CD1c-positive myeloid dendritic cell (primary cell): ENCODE data around the gene TRABD.
"Not testable (repeated sequence)": the region's sequence is repeated elsewhere in the genome, so short reads cannot be mapped to it uniquely, and the experiment has no call there.

ENCODE experiments used
- DNase-seq: peaks from one replicate; pipeline ENCODE4 v3.0.0-alpha.2; 2016; ENCODE audit errors: extremely low spot score

Gene TRABD

GRCh38 chr22:50185375-50186087, at the start of gene TRABD:
TSS of gene TRABD (plus strand) at chr22:50185913. CDS start at chr22:50193061, 7,148 bp downstream.
- DNase-seq, result peak; percentile 94

GRCh38 chr22:50136581-50137015, 49.1 kb upstream of the TRABD start:
- no peak for DNase-seq

GRCh38 chr22:50137277-50137676, 48.4 kb upstream of the TRABD start:
- DNase-seq, result not testable (repeated sequence)

DNA sequence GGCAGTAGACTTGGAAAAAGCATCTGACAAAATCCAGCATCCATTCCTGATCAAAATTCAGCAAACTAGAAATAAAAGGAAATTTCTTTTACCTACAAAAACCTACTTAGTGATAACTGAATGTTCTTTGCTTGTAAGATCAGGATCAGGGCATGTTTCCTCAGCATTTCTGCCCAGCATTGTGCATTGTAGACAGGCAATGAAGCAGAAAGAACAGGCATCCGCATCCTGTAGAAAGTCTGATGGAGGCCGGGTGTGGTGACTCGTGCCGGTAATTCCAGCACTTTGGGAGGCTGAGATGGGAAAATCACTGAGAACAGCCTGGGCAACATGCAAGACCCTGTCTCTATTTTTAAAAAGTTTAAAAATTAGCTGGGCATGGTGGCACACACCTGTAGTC, 47.7 kb upstream of the TRABD start:
- no peak for DNase-seq

GRCh38 chr22:50138988-50139387, 46.7 kb upstream of the TRABD start:
- DNase-seq, result no peak

DNA sequence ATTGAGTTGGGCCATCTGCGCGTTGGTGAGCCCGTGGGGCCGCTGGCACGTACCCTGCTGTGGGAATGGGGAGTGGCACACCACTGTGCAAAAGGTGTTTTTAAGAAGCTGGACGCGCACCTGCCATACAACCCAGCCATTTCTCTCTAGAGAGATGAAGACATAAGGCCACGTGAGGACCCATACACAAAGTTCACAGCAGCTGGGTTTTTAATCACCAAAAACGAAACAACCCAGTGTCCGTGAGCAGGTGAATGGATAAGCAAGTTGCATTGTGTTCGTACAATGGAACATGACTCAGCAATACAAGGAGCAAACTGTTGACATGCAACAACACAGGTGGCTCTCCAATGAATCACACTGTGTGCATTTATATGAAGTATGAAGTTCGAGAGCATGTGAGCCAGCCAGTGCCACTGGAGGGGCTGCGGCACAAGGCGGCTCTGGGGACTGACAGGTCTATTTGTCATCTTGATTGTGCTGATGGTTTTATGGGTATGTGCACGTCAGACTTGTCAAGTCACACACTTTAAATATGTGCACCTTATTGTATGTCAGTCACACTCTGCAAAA, 45.8 kb upstream of the TRABD start:
- DNase-seq, result no peak

DNA sequence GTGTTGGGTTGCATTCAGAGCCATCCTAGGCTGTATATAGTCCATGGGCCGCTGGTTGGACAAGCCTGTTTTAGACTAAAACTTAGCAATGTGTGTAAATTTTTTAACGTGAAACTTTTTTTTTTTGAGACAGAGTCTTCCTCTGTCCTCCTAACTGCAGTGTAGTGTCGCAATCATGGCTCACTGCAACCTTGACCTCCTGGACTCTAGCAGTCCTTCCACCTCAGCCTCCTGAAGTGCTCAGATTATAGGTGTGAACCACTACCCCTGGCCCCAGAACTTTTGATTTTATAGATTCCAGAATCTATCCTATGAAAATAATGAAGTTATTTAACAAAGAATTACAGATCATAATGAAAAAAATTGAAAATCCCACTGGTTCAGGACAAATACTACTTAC, 45.1 kb upstream of the TRABD start:
- no peak for DNase-seq

DNA sequence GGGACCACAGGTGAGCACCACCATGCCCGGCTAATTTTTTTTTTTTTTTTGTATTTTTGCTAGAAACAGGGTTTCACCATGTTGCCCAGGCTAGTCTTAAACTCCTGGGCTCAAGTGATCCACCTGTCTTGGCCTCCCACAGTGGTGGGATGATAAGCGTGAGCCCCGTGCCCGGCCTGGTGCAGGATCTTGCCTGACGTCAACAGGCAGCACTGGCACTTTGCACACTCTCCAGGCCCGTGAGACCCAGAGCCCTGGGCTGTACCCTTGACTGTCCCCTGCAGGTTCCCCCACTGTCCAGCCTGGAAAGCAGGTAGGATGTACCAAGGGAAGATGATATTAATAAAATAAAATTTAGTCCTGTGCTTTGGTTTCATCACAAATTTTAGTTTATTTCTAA, 44.3 kb upstream of the TRABD start:
- DNase-seq, result no peak

- DNase-seq, result no peak
Measured at GRCh38 chr22:50141891-50142363, 43.8 kb upstream of the TRABD start.

GRCh38 chr22:50143096-50143495, 42.6 kb upstream of the TRABD start:
- no peak for DNase-seq

GRCh38 chr22:50144005-50144614, 41.6 kb upstream of the TRABD start:
- no peak for DNase-seq

GRCh38 chr22:50145721-50146438, 39.8 kb upstream of the TRABD start:
- no peak for DNase-seq

DNA sequence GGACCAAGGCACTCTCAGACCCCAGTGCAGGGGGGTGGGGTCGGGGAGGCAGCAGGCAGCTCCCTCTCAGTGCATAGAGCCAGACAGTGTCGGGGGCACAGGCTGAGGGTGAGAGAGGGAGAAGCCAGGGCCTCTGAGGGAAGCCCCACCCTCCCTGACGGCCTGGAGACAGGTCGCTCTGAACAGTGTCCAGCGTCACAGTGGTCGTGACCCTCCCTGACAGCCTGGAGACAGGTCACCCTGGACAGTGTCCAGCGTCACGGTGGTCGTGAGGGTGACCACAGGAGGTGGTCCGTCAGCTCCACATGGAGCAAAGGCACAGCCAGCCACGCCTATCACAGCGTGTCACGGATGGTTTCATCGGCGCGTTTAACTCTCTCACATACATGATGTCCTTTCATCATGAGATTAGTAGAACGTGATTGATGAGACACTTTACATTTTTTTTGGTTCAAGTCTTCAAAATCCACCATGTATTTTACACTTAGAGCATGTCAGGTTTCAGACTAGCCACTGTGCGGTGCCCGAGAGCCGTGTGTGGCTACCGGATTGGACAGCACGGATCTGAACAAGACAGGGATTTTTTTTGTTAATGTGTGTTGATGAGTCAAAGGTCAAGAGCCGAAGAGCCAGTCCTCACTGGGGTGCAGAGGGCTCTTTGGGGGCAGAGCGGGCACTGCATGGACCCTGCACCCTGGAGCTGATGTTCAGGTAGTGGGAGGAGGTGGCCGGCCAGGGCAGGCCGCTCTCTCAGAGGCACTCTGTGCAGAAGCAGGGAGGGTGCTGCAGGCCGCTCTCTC, 39.1 kb upstream of the TRABD start:
- peak; percentile 34 for DNase-seq

DNA sequence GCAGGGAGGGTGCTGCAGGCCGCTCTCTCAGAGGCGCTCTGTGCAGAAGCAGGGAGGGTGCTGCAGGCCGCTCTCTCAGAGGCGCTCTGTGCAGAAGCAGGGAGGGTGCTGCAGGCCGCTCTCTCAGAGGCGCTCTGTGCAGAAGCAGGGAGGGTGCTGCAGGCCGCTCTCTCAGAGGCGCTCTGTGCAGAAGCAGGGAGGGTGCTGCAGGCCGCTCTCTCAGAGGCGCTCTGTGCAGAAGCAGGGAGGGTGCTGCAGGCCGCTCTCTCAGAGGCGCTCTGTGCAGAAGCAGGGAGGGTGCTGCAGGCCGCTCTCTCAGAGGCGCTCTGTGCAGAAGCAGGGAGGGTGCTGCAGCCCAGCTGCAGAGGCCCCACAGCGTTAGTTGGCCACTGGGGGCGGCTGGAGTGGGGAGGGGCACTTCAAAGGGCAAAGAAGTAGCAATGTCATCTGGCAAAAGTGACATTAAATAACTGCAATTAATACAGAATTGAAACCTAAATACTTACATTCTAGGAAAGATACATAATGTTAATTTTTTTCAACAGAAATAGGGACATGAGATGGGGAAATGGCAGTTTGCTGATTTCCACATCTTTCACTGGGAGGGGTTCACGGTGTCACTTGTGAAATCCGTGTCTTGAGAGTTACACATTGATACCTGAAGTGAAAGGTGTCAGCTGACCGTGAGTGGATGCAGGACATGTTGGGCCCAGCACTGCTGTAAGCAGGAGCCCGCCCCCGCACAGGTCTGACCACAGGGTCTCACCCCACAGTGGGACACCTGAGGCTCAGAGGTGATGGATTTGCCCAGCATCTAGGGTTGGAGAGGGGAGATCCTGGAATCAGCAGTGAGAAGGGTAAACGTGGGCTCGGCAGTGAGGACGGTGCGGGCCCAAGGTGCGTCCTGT, 38.2 kb upstream of the TRABD start:
- peak; percentile 30 for DNase-seq

DNA sequence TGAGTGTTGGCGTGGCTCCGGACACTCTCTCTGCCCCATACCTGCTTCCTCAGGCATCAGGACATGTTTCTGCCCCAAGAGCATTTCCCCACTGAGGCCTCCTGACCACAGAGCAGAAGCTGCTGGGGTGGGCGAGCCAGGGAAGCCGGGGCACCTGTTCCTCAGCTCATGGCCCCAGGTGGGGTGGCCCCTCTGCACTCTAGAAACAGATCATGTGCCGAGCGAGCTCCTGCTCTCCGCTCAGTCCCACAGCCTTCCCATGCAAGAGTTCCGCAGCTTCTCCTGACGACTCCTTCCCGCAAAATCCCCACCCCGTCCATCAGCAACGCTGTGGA, 37.6 kb upstream of the TRABD start:
- DNase-seq, result no peak

DNA sequence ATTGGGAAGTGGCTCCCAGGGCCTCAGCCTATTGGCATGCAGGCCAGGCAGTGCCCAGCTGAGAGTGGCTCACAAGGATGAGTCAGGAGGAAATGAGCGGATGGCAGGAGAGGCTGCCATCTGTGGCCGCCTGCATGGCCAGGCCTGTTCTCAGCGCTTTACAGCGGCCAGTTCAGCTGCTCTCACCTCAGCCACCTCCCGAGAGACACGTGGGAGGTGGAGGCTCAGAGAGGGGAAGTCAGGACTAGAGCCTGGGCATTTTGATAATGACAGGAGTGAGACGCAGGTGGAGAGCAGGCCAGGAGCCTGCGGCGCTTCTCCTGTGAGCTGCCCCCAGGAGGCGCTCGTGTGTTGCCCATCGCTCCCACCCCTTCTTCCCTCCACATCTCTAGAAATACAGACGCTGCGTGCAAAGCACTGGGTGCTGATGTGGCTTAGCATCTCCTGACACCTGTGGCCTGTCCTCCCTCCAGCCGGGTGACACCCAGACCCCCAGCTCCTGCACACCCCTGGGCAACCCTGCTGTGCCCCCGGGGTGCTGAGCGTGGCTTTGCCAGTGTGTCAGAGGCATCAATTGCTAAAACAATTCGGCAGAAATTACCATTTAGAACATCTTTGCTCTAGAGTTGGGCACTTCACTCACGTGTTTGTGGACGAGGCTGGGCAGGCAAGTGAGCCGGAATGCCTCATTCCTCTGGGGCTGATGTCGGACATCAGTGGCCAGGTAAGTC, 36.6 kb upstream of the TRABD start:
- peak; percentile 80 for DNase-seq

GRCh38 chr22:50150161-50151129, 35.3 kb upstream of the TRABD start:
- DNase-seq, result no peak
